Ascending aorta (tissue), 2 donors: ENCODE results near the gene PBX3. TPM values are rescaled to one million over a fixed set of nuclear protein-coding genes. Genes with fewer than 3 reads are reported as not detected.

ENCODE experiments used
- DNase-seq, 2 donors: peaks; one replicate each; pipeline ENCODE4 v3.0.0-alpha.2; 2019; ENCODE audit warnings: low spot score in 2 of 2
- H3K27ac ChIP-seq, 2 donors: fragments of 200-600 bp; sonication (generic); one replicate each; pipeline ENCODE4 v1.5.1; 2016 to 2017; ENCODE audit warnings: mild to moderate bottlenecking in 1 of 2
- H3K27me3 ChIP-seq: fragments of 200-600 bp; sonication (generic); one replicate; pipeline ENCODE4 v1.5.1; 2017
- H3K36me3 ChIP-seq, 2 donors: fragments of 200-600 bp; sonication (generic); one replicate each; pipeline ENCODE4 v1.5.1; 2016
- H3K4me1 ChIP-seq, 2 donors: fragments of 200-600 bp; sonication (generic); one replicate each; pipeline ENCODE4 v1.5.1; 2016 to 2017; ENCODE audit warnings: mild to moderate bottlenecking in 1 of 2
- H3K4me3 ChIP-seq, 2 donors: fragments of 200-600 bp; sonication (generic); one replicate each; pipeline ENCODE4 v1.5.1; 2016 to 2017; ENCODE audit warnings: mild to moderate bottlenecking in 1 of 2
- H3K9me3 ChIP-seq, 2 donors: fragments of 200-600 bp; sonication (generic); one replicate each; pipeline ENCODE4 v1.5.1; 2016
- intact Hi-C: fragments of 100-400 bp; cut with DNase I; formaldehyde crosslinking; loops from one replicate; pipeline ENCODE4 v1.15.1; 2023
- total RNA-seq: library from RNA; depleted of rRNA; stranded (reverse); fragments of >200 nt; gene quantifications from one replicate; pipeline ENCODE4 v1.1.0, GENCODE V29; 2016
- TF ChIP-seq, protein P1 (sequence below), 3 experiments: fragments of 200-600 bp in 2 of 3; fragments of 450-650 bp in 1 of 3; sonication (generic) in 2 of 3; IDR thresholded peaks; one replicate each; pipeline ENCODE4 v1.5.1; 2016 to 2019; ENCODE audit warnings: antibody characterized with exemption in 3 of 3, mild to moderate bottlenecking in 1 of 3, moderate library complexity in 1 of 3

PBX3 gene
- total RNA-seq, 1 donor from 2014 or later: 24.3 TPM

DNA sequence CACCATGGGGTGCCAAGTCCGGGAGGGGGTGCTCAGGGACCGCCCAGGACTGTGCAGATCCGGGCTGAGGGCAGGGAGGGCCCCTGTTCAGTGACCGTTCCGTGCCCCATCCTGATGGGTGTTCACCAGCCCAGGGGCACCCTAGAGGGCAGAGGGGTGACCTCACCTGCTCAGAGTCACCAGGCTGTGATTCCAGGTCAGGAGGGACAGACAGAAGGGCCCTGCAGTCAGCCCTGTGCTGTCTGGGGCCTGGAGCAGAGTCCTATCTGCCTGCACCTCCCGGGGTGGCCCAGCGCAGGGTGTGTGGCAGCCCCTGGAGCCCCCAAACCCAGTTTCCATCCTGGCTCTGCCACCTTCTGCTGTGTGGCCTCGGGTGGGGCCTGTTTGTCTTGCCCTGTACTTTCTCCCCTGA, 241.9 kb downstream of the PBX3 start:
- DNase-seq: peak in 1 of 2 donors; percentile 27
- H3K27me3 ChIP-seq: no peaks in the 10 kb centered on the region

DNA sequence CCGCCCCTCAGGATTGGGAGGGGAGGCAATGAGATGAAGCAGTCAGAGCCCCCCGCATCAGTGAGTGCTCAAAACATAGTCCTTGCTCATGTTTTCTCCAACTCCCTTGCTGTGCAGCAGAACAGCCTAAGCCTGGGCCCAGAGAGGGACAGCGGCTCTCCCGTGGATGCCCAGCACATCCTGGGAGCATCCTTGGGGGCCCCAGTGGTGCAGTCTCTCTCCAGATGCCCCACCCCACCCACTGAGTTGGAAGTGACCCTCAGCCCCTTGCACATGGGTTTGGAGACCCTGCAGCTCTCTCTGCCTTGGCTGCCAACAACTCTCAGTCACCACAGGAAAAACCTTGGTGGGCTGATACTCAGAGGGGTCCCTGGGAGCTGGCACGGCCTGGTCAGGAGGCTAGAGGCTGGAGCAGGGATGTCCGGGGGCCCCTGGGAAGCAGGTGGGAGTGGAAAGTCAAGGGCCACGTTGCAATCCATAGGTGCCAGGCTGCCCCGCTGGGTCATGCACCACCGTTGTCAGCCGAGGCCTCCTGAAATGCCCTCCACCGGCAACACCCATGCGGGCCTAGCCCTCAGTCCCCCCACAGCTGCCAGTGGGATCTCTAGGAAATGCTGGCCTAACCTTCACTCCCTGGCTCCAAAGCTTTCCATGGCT, 242.5 kb downstream of the PBX3 start:
- intact Hi-C loops: no loop called here
- H3K27me3 ChIP-seq: no peaks in the 10 kb centered on the region
- no peak overlapping the region for H3K4me3 ChIP-seq
- DNase-seq: peak in 1 of 2 donors; percentile 61
- no peaks in the 10 kb centered on the region for H3K36me3 ChIP-seq
- no peaks in the 10 kb centered on the region for H3K4me1 ChIP-seq
- no peaks in the 10 kb centered on the region for H3K9me3 ChIP-seq
- H3K27ac ChIP-seq: no peak overlapping the region
- TF ChIP-seq, protein P1, sequence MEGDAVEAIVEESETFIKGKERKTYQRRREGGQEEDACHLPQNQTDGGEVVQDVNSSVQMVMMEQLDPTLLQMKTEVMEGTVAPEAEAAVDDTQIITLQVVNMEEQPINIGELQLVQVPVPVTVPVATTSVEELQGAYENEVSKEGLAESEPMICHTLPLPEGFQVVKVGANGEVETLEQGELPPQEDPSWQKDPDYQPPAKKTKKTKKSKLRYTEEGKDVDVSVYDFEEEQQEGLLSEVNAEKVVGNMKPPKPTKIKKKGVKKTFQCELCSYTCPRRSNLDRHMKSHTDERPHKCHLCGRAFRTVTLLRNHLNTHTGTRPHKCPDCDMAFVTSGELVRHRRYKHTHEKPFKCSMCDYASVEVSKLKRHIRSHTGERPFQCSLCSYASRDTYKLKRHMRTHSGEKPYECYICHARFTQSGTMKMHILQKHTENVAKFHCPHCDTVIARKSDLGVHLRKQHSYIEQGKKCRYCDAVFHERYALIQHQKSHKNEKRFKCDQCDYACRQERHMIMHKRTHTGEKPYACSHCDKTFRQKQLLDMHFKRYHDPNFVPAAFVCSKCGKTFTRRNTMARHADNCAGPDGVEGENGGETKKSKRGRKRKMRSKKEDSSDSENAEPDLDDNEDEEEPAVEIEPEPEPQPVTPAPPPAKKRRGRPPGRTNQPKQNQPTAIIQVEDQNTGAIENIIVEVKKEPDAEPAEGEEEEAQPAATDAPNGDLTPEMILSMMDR (IDR thresholded peaks at IDR 0.05): no peak

More for the DNA sequence above, 241.9 kb downstream of the PBX3 start:
- Histone ChIP-seq H3K36me3 (no peaks in the 10 kb centered on the region), H3K4me1 (no peaks in the 10 kb centered on the region), H3K4me3 (no peak overlapping the region), H3K27ac (no peak overlapping the region), H3K9me3 (no peaks in the 10 kb centered on the region)
- TF ChIP-seq, protein P1 (IDR thresholded peaks at IDR 0.05): no peak
- intact Hi-C loops: no loop called here

DNA sequence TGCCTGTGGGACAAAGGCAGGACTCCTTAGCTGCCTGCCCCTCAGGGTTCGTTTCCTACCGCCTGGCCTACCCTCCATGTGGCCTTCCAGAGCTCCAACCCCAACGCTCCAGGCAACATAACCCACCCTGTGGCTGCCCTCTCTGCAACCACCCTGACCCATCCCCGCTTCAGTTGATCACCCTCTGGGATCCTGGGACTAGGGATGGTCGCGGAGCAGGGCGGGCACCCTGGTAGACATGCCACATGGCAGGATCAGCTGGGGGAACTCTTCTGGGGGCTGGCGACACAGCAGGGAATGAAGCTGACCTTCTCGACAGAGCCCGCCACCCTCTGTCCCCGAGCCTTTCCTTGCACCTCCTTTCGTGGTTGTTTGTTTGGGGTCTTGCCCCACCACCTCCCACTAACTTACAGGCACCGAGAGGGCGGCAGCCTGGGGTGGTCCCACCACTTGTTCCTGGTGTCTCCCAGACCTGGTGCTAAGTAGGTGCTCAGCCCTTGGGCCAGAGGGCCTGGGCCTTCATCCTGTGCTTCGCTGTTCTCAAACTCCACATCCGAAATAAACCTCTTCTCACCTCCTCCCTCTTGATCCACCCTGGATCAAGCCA, 243.1 kb downstream of the PBX3 start:
- Histone ChIP-seq H3K4me1 (no peaks in the 10 kb centered on the region), H3K27ac (no peak overlapping the region), H3K36me3 (no peaks in the 10 kb centered on the region), H3K4me3 (no peak overlapping the region), H3K9me3 (no peaks in the 10 kb centered on the region), H3K27me3 (no peaks in the 10 kb centered on the region)
- intact Hi-C loops: no loop called here
- peak in 1 of 2 donors; percentile 53 for DNase-seq
- TF ChIP-seq, protein P1 (IDR thresholded peaks at IDR 0.05): no peak

DNA sequence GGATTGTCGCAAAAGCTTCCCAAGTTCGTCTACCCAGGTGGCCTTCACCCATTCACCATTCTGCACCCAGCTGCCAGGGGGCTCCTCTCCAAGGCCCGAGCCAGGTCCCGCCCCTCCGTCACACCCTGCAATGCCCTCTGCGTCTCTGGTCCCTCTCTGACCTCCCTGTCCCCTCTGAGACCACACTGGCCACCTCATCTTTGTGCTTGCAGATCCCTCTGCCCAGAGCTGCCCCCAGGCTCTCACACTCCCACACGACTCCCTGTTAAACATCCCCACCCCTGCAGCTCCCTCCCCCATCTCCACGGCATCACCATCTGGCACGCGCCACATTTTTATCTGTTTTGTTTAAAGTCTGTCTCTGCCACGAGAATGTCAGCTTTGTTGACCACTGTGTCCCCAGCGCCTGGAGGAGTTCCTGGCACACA, 243.6 kb downstream of the PBX3 start:
- no peaks in the 10 kb centered on the region for H3K9me3 ChIP-seq
- peak in 1 of 2 donors; percentile 47 for DNase-seq
- H3K4me3 ChIP-seq: no peak overlapping the region
- H3K27me3 ChIP-seq: no peaks in the 10 kb centered on the region
- TF ChIP-seq, protein P1 (IDR thresholded peaks at IDR 0.05): no peak
- intact Hi-C loops: no loop called here
- no peak overlapping the region for H3K27ac ChIP-seq
- H3K36me3 ChIP-seq: no peaks in the 10 kb centered on the region
- no peaks in the 10 kb centered on the region for H3K4me1 ChIP-seq

DNA sequence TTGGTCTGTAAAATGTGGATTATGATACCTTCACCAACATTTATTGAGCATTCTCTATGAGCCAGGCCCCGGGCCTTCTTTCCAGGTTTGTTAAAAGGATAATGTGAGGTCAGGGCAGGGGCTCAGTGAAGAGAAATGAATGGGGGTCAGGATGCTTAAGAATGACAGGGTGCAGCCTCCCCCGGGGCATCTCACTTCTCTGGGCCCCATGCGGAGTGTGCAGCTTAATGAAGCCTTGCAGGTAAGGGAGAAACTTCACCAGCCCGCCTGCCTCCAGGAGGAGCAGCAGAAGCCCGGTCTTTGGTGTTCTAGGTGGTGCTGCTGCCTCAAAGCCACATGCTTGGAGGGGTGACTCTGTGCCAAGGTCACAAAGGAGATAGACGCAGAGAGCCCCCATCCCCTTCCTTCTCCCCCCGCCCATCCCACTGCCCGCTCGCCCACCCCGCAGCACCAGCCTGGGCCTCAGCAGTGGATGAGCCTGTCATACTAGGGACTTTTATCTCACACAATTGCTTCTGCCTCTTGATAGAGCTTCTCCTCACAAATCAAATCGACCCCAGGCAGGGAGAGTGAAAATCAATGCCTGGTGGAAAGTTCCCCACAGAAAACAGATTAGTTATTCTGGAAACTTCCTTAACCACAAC, 244.8 kb downstream of the PBX3 start:
- Histone ChIP-seq H3K27ac (no peak overlapping the region), H3K4me3 (no peak overlapping the region), H3K4me1 (no peaks in the 10 kb centered on the region), H3K36me3 (no peaks in the 10 kb centered on the region), H3K9me3 (no peaks in the 10 kb centered on the region), H3K27me3 (no peaks in the 10 kb centered on the region)
- DNase-seq: peak in 1 of 2 donors; percentile 41
- intact Hi-C loops: no loop called here
- TF ChIP-seq, protein P1 (IDR thresholded peaks at IDR 0.05): no peak
